Measurements from ENCODE around the gene N4BP2L1. TPM values are rescaled to one million over a fixed set of nuclear protein-coding genes. Genes with fewer than 3 reads are reported as not detected.

The N4BP2L1 gene
- total RNA-seq, 3 donors from 2014 or later (not counting 1 experiment from before 2014, with no cell fraction given) = 52.1 to 82.9 (median 75.4) TPM

GRCh38 chr13:32407854-32408253, 20.1 kb downstream of the N4BP2L1 start:
- H3K4me1 ChIP-seq (ENCODE audit: control insufficient read depth, insufficient read depth, low read length) = no peaks in the 10 kb centered on the region
- no peaks in the 10 kb centered on the region for H3K27me3 ChIP-seq (ENCODE audit: control insufficient read depth, insufficient read depth, low read length)
- no peak overlapping the region for H3K27ac Mint-ChIP-seq
- H3K9me3 Mint-ChIP-seq = no peaks in the 10 kb centered on the region
- no peak for DNase-seq
- H3K9me3 ChIP-seq (ENCODE audit: control insufficient read depth, insufficient read depth, low read length) = no peaks in the 10 kb centered on the region
- peaks cover 17 to 28% of the 10 kb centered on the region in 2 donors for H3K4me1 Mint-ChIP-seq
- intact Hi-C loops (cut with micrococcal nuclease) = no loop called here
- H3K27me3 Mint-ChIP-seq (ENCODE audit: low read depth in 2 of 2) = no peaks in the 10 kb centered on the region
- no peak overlapping the region for H3K4me3 Mint-ChIP-seq
- H3K4me3 ChIP-seq (ENCODE audit: low read length) = no peak overlapping the region
- H3K36me3 Mint-ChIP-seq = peaks cover 4% of the 10 kb centered on the region
- no peak for ATAC-seq
- H3K36me3 ChIP-seq (ENCODE audit: control insufficient read depth, insufficient read depth, low read length) = peaks cover 30% of the 10 kb centered on the region
- no peak for TF ChIP-seq CTCF (IDR thresholded peaks at IDR 0.05)
- WGBS (ENCODE audit: insufficient coverage) = 79% methylated on average over 6 of the region's 6 CpGs
- no peak overlapping the region for H3K27ac ChIP-seq (ENCODE audit: low read length)

GRCh38 chr13:32403108-32403507, 24.8 kb downstream of the N4BP2L1 start:
- Histone ChIP-seq H3K4me3 (ENCODE audit: low read length) (no peak overlapping the region), H3K9me3 (ENCODE audit: control insufficient read depth, insufficient read depth, low read length) (no peaks in the 10 kb centered on the region), H3K27ac (ENCODE audit: low read length) (no peak overlapping the region), H3K36me3 (ENCODE audit: control insufficient read depth, insufficient read depth, low read length) (peaks cover 44% of the 10 kb centered on the region), H3K4me1 (ENCODE audit: control insufficient read depth, insufficient read depth, low read length) (no peaks in the 10 kb centered on the region), H3K27me3 (ENCODE audit: control insufficient read depth, insufficient read depth, low read length) (no peaks in the 10 kb centered on the region)
- Mint-ChIP-seq H3K27ac (no peak overlapping the region), H3K27me3 (ENCODE audit: low read depth in 2 of 2) (no peaks in the 10 kb centered on the region), H3K4me3 (no peak overlapping the region), H3K9me3 (no peaks in the 10 kb centered on the region), H3K4me1 (peaks cover 0 to 4% of the 10 kb centered on the region in 2 donors), H3K36me3 (peaks cover 17% of the 10 kb centered on the region)
- 98% methylated on average over 4 of the region's 4 CpGs for WGBS (ENCODE audit: insufficient coverage)
- intact Hi-C loops (cut with micrococcal nuclease) = no loop called here
- no peak for DNase-seq
- no peak for ATAC-seq
- TF ChIP-seq CTCF (IDR thresholded peaks at IDR 0.05) = no peak

- no peak for TF ChIP-seq CTCF (IDR thresholded peaks at IDR 0.05)
- Histone ChIP-seq H3K27ac (ENCODE audit: low read length) (no peak overlapping the region), H3K36me3 (ENCODE audit: control insufficient read depth, insufficient read depth, low read length) (no peaks in the 10 kb centered on the region), H3K4me3 (ENCODE audit: low read length) (no peak overlapping the region), H3K27me3 (ENCODE audit: control insufficient read depth, insufficient read depth, low read length) (no peaks in the 10 kb centered on the region), H3K4me1 (ENCODE audit: control insufficient read depth, insufficient read depth, low read length) (peaks cover 7% of the 10 kb centered on the region), H3K9me3 (ENCODE audit: control insufficient read depth, insufficient read depth, low read length) (no peaks in the 10 kb centered on the region)
- intact Hi-C loops (cut with micrococcal nuclease) = no loop called here
- peaks cover 17 to 21% of the 10 kb centered on the region in 2 donors for H3K4me1 Mint-ChIP-seq
- no peak for DNase-seq
- H3K27ac Mint-ChIP-seq = peak overlapping the region; percentile 56 to 60
- no peak for ATAC-seq
- H3K36me3 Mint-ChIP-seq = no peaks in the 10 kb centered on the region
- no peaks in the 10 kb centered on the region for H3K9me3 Mint-ChIP-seq
- 86% methylated on average over 4 of the region's 4 CpGs for WGBS (ENCODE audit: insufficient coverage)
- H3K4me3 Mint-ChIP-seq = no peak overlapping the region
- H3K27me3 Mint-ChIP-seq (ENCODE audit: low read depth in 2 of 2) = no peaks in the 10 kb centered on the region
Observed at GRCh38 chr13:32391101-32391619, 36.8 kb downstream of the N4BP2L1 start.

- H3K36me3 ChIP-seq (ENCODE audit: control insufficient read depth, insufficient read depth, low read length) = no peaks in the 10 kb centered on the region
- DNase-seq (no peak), ATAC-seq (peak in 2 of 3 donors; percentile 13 to 21)
- no peaks in the 10 kb centered on the region for H3K9me3 ChIP-seq (ENCODE audit: control insufficient read depth, insufficient read depth, low read length)
- peak overlapping the region; percentile 56 to 60 for H3K27ac Mint-ChIP-seq
- H3K27me3 Mint-ChIP-seq (ENCODE audit: low read depth in 2 of 2) = no peaks in the 10 kb centered on the region
- H3K36me3 Mint-ChIP-seq = no peaks in the 10 kb centered on the region
- WGBS (ENCODE audit: insufficient coverage) = 77% methylated on average over 1 of the region's 1 CpG
- H3K27me3 ChIP-seq (ENCODE audit: control insufficient read depth, insufficient read depth, low read length) = no peaks in the 10 kb centered on the region
- H3K4me3 ChIP-seq (ENCODE audit: low read length) = no peak overlapping the region
- H3K4me1 Mint-ChIP-seq = peaks cover 17 to 21% of the 10 kb centered on the region in 2 donors
- no peaks in the 10 kb centered on the region for H3K9me3 Mint-ChIP-seq
- intact Hi-C loops (cut with micrococcal nuclease) = no loop called here
- TF ChIP-seq CTCF (IDR thresholded peaks at IDR 0.05) = no peak
- peak overlapping the region; percentile 15 for H3K4me3 Mint-ChIP-seq
- H3K4me1 ChIP-seq (ENCODE audit: control insufficient read depth, insufficient read depth, low read length) = peaks cover 7% of the 10 kb centered on the region
- no peak overlapping the region for H3K27ac ChIP-seq (ENCODE audit: low read length)
Observed at GRCh38 chr13:32390484-32390883, 37.4 kb downstream of the N4BP2L1 start.
